Fibroblast of upper back skin (primary cell): ENCODE measurements around the gene PATE2.

Source experiments
- DNase-seq: peaks from one replicate; pipeline ENCODE4 v3.0.0-alpha.2; 2013

PATE2 gene

GRCh38 chr11:125778728-125779127 lies at the start of gene PATE2:
PATE2 (minus strand) TSS chr11:125778828; CDS start chr11:125778773, 55 bp downstream.
- no peak for DNase-seq

GRCh38 chr11:125807909-125808308 lies 29.3 kb upstream of the PATE2 start:
- no peak for DNase-seq

- no peak for DNase-seq
These were observed 23.8 kb upstream of the PATE2 start for GRCh38 chr11:125802387-125802786.

- DNase-seq, result no peak
These were observed 21.2 kb upstream of the PATE2 start for GRCh38 chr11:125799808-125800207.

GRCh38 chr11:125797641-125798040 lies 19.0 kb upstream of the PATE2 start:
- no peak for DNase-seq

GRCh38 chr11:125790825-125791224 lies 12.2 kb upstream of the PATE2 start:
- DNase-seq, result no peak

GRCh38 chr11:125787827-125788226 lies 9.2 kb upstream of the PATE2 start, which contains the start of gene PATE3:
PATE3 (plus strand) TSS chr11:125788127; CDS start chr11:125788152, 25 bp downstream.
- DNase-seq, result no peak

GRCh38 chr11:125784678-125785077 lies 6.0 kb upstream of the PATE2 start:
- no peak for DNase-seq

- peak; percentile 1 for DNase-seq
These were observed 1.3 kb downstream of the PATE2 start for GRCh38 chr11:125777309-125777708.

- peak; percentile 1 for DNase-seq
These were observed 5.1 kb downstream of the PATE2 start for GRCh38 chr11:125773516-125773915.

- DNase-seq, result peak; percentile 55
These were observed 5.7 kb downstream of the PATE2 start for GRCh38 chr11:125772834-125773505.

GRCh38 chr11:125770583-125770982 lies 8.0 kb downstream of the PATE2 start:
- no peak for DNase-seq

GRCh38 chr11:125768336-125769046 lies 10.1 kb downstream of the PATE2 start:
- DNase-seq, result no peak

- DNase-seq, result no peak
These were observed 12.4 kb downstream of the PATE2 start for GRCh38 chr11:125766251-125766650.

- DNase-seq, result no peak
These were observed 15.1 kb downstream of the PATE2 start for GRCh38 chr11:125763483-125763882.

- no peak for DNase-seq
These were observed 16.2 kb downstream of the PATE2 start for GRCh38 chr11:125762445-125762844.

- no peak for DNase-seq
These were observed 22.6 kb downstream of the PATE2 start for GRCh38 chr11:125756050-125756449.

GRCh38 chr11:125750629-125751028 lies 28.0 kb downstream of the PATE2 start:
- DNase-seq, result no peak

- no peak for DNase-seq
These were observed 32.6 kb downstream of the PATE2 start, which contains the start of gene PATE1 for GRCh38 chr11:125745979-125746378. PATE1 (plus strand) TSS chr11:125746279; CDS start chr11:125746305, 26 bp downstream.

GRCh38 chr11:125743681-125744080 lies 34.9 kb downstream of the PATE2 start:
- no peak for DNase-seq

- DNase-seq, result no peak
These were observed 38.0 kb downstream of the PATE2 start for GRCh38 chr11:125740617-125741016.

- DNase-seq, result no peak
These were observed 49.7 kb downstream of the PATE2 start for GRCh38 chr11:125728969-125729368.
